ENCODE measurements around the gene MEF2A. TPM values are rescaled to one million over a fixed set of nuclear protein-coding genes. Genes with fewer than 3 reads are reported as not detected.
"Not testable (repeated sequence)": the region's sequence is repeated elsewhere in the genome, so short reads cannot be mapped to it uniquely, and the experiment has no call there.

Gene MEF2A
- total and polyA plus RNA-seq, 10 of the 15 experiments (the other 5 are each of a cell fraction or from before 2014, with no cell fraction given): 7.2 to 46.7 (median 35.9) TPM

- BruUV-seq (replicated peaks); H3K4me3 ChIP-seq; H3K9me3 ChIP-seq (replicated peaks; ENCODE audit: control insufficient read depth, insufficient read depth, low read length); SMC1A ChIA-PET (ENCODE audit: uncharacterized antibody, unreplicated experiment); H3K4me2 ChIP-seq (ENCODE audit: control insufficient read depth, insufficient read depth); ATAC-seq; intact Hi-C loops (cut with micrococcal nuclease; ENCODE audit: unreplicated experiment); H3K9ac ChIP-seq (ENCODE audit: control insufficient read depth, insufficient read depth, low read length); H2AFZ ChIP-seq (ENCODE audit: control insufficient read depth, low read depth, low read length); H3K4me1 ChIP-seq (ENCODE audit: control insufficient read depth, insufficient read depth, low read length); DNase-seq (ENCODE audit: low read depth, low spot score); H3K27ac ChIP-seq (ENCODE audit: control insufficient read depth, insufficient read depth); in situ Hi-C loops (cut with MboI); H3K79me2 ChIP-seq (ENCODE audit: control insufficient read depth, insufficient read depth, low read length); H3K36me3 ChIP-seq (ENCODE audit: control insufficient read depth in 2 of 2, insufficient read depth in 2 of 2, low read length in 1 of 2); H4K20me1 ChIP-seq (ENCODE audit: control insufficient read depth, insufficient read depth); CTCF ChIA-PET; FAIRE-seq; H3K27me3 ChIP-seq (replicated peaks in 1 of 2; ENCODE audit: control insufficient read depth in 2 of 2, insufficient read depth in 2 of 2, low read length in 1 of 2): not testable (repeated sequence)
- ChIA-PET RAD21 (ENCODE audit: unreplicated experiment) (interaction anchor here (0.7 kb wide), 1 partner anchor 14 kb away, joined by 3 read pairs; no protein-coding TSS in a partner anchor), POLR2A (interaction anchor here (0.7 kb wide), 1 partner anchor 492 kb away, joined by 4 read pairs; no protein-coding TSS in a partner anchor)
- WGBS (ENCODE audit: insufficient coverage, insufficient replicate concordance, low lambda C conversion rate, missing lambda C conversion rate): 97% methylated on average over 6 of the region's 6 CpGs
These were observed 100.3 kb downstream of the MEF2A start for GRCh38 chr15:99666073-99666472.

GRCh38 chr15:99668533-99669182, 102.9 kb downstream of the MEF2A start:
- H3K9ac ChIP-seq (ENCODE audit: control insufficient read depth, insufficient read depth, low read length): no peak overlapping the region
- no peaks in the 10 kb centered on the region for H3K4me1 ChIP-seq (ENCODE audit: control insufficient read depth, insufficient read depth, low read length)
- TF ChIP-seq REST (IDR thresholded peaks at IDR 0.05; ENCODE audit: low read depth, low read length): no peak
- TF ChIP-seq EP300 (IDR thresholded peaks at IDR 0.05; ENCODE audit: borderline replicate concordance in 1 of 2, control insufficient read depth in 1 of 2, low read depth in 2 of 2, low read length in 2 of 2): no peak
- no peak for TF ChIP-seq MYC (IDR thresholded peaks at IDR 0.05; ENCODE audit: insufficient read depth, insufficient read length, insufficient replicate concordance, low read length, severe bottlenecking)
- TF ChIP-seq RUNX3 (IDR thresholded peaks at IDR 0.05; ENCODE audit: low read length): no peak
- no peak for TF ChIP-seq ELK1 (IDR thresholded peaks at IDR 0.05; ENCODE audit: low read depth, low read length)
- TF ChIP-seq SMAD5 (IDR thresholded peaks at IDR 0.05; ENCODE audit: low read depth): no peak
- TF ChIP-seq GABPA (IDR thresholded peaks at IDR 0.05; ENCODE audit: low read depth): no peak
- TF ChIP-seq ZNF24 (IDR thresholded peaks at IDR 0.05): no peak
- ChIA-PET CTCF (interaction anchor here (0.6 to 1.7 kb wide), 6 partner anchors 25 to 454 kb away, joined by 3 to 6 read pairs (median 4); no protein-coding TSS in a partner anchor), POLR2A (interaction anchor here (0.5 to 1.1 kb wide), 2 partner anchors 9 to 18 kb away, joined by 3 to 4 read pairs; no protein-coding TSS in a partner anchor), RAD21 (ENCODE audit: unreplicated experiment) (interaction anchor here (1.0 to 1.4 kb wide), 3 partner anchors 13 to 157 kb away, joined by 4 read pairs; no protein-coding TSS in a partner anchor), SMC1A (ENCODE audit: uncharacterized antibody, unreplicated experiment) (interaction anchor here (1.0 to 1.7 kb wide), 9 partner anchors 8 to 396 kb away, joined by 3 to 6 read pairs (median 4); no protein-coding TSS in a partner anchor)
- peaks cover 0 to 11% of the 10 kb centered on the region in 2 experiments; a peak in 3 of 4 replicates for H3K36me3 ChIP-seq (ENCODE audit: control insufficient read depth in 2 of 2, insufficient read depth in 2 of 2, low read length in 1 of 2)
- WGBS (ENCODE audit: insufficient coverage, insufficient replicate concordance, low lambda C conversion rate, missing lambda C conversion rate): 93% methylated on average over 2 of the region's 2 CpGs
- H3K79me2 ChIP-seq (ENCODE audit: control insufficient read depth, insufficient read depth, low read length): no peaks in the 10 kb centered on the region; the same call in 1 of the 2 replicates
- BruUV-seq (replicated peaks): no TSS peak
- H4K20me1 ChIP-seq (ENCODE audit: control insufficient read depth, insufficient read depth): no peaks in the 10 kb centered on the region
- H3K4me3 ChIP-seq: no peak overlapping the region
- intact Hi-C loops (cut with micrococcal nuclease; ENCODE audit: unreplicated experiment): no loop called here
- no peak overlapping the region for H3K27ac ChIP-seq (ENCODE audit: control insufficient read depth, insufficient read depth)
- no peak for FAIRE-seq
- H3K27me3 ChIP-seq (replicated peaks in 1 of 2; ENCODE audit: control insufficient read depth in 2 of 2, insufficient read depth in 2 of 2, low read length in 1 of 2): no peaks in the 10 kb centered on the region
- DNase-seq (ENCODE audit: low read depth, low spot score): no peak
- no peak for ATAC-seq
- in situ Hi-C loops (cut with MboI): no loop called here
- no peak overlapping the region for H3K4me2 ChIP-seq (ENCODE audit: control insufficient read depth, insufficient read depth)
- H2AFZ ChIP-seq (ENCODE audit: control insufficient read depth, low read depth, low read length): no peak overlapping the region
- H3K9me3 ChIP-seq (replicated peaks; ENCODE audit: control insufficient read depth, insufficient read depth, low read length): no peaks in the 10 kb centered on the region; the same call in 2 of the 3 replicates
